ENCODE measurements around the gene SPPL2A. TPM values are rescaled to one million over a fixed set of nuclear protein-coding genes. Genes with fewer than 3 reads are reported as not detected.

The SPPL2A gene
- total and polyA plus RNA-seq, 4 donors, result 41.5 to 111 (median 55.9) TPM

- Histone ChIP-seq H3K9me3 (ENCODE audit: control insufficient read depth, insufficient read depth, low read length) (no peaks in the 10 kb centered on the region), H3K27me3 (ENCODE audit: control insufficient read depth, insufficient read depth, low read length) (no peaks in the 10 kb centered on the region), H3K27ac (ENCODE audit: low read depth, low read length) (no peak overlapping the region), H3K4me3 (ENCODE audit: low read depth, low read length) (no peak overlapping the region), H3K36me3 (ENCODE audit: control insufficient read depth, insufficient read depth, low read length) (no peaks in the 10 kb centered on the region), H3K4me1 (ENCODE audit: control insufficient read depth, insufficient read depth, low read length) (no peaks in the 10 kb centered on the region)
- 96% methylated on average over 4 of the region's 5 CpGs for WGBS (ENCODE audit: insufficient coverage)
- no peak for DNase-seq (ENCODE audit: low read depth in 4 of 6, low spot score in 6 of 6)
Observed at GRCh38 chr15:50778086-50778485, 12.6 kb upstream of the SPPL2A start.

GRCh38 chr15:50777042-50777441 lies 11.5 kb upstream of the SPPL2A start:
- no peaks in the 10 kb centered on the region for H3K4me1 ChIP-seq (ENCODE audit: control insufficient read depth, insufficient read depth, low read length)
- no peaks in the 10 kb centered on the region for H3K36me3 ChIP-seq (ENCODE audit: control insufficient read depth, insufficient read depth, low read length)
- no peak for DNase-seq (ENCODE audit: low read depth in 4 of 6, low spot score in 6 of 6)
- WGBS (ENCODE audit: insufficient coverage), result 82% methylated on average over 3 of the region's 3 CpGs
- H3K9me3 ChIP-seq (ENCODE audit: control insufficient read depth, insufficient read depth, low read length), result no peaks in the 10 kb centered on the region
- H3K27me3 ChIP-seq (ENCODE audit: control insufficient read depth, insufficient read depth, low read length), result no peaks in the 10 kb centered on the region
- H3K27ac ChIP-seq (ENCODE audit: low read depth, low read length), result no peak overlapping the region
- H3K4me3 ChIP-seq (ENCODE audit: low read depth, low read length), result no peak overlapping the region

- no peak for DNase-seq (ENCODE audit: low read depth in 4 of 6, low spot score in 6 of 6)
- 100% methylated on average over 1 of the region's 2 CpGs for WGBS (ENCODE audit: insufficient coverage)
- H3K27ac ChIP-seq (ENCODE audit: low read depth, low read length), result no peak overlapping the region
- no peak overlapping the region for H3K4me3 ChIP-seq (ENCODE audit: low read depth, low read length)
- H3K4me1 ChIP-seq (ENCODE audit: control insufficient read depth, insufficient read depth, low read length), result no peaks in the 10 kb centered on the region
- no peaks in the 10 kb centered on the region for H3K9me3 ChIP-seq (ENCODE audit: control insufficient read depth, insufficient read depth, low read length)
- H3K36me3 ChIP-seq (ENCODE audit: control insufficient read depth, insufficient read depth, low read length), result no peaks in the 10 kb centered on the region
- H3K27me3 ChIP-seq (ENCODE audit: control insufficient read depth, insufficient read depth, low read length), result no peaks in the 10 kb centered on the region
Observed at GRCh38 chr15:50774450-50774849, 8.9 kb upstream of the SPPL2A start.

GRCh38 chr15:50773389-50773788 lies 7.9 kb upstream of the SPPL2A start:
- H3K27me3 ChIP-seq (ENCODE audit: control insufficient read depth, insufficient read depth, low read length), result no peaks in the 10 kb centered on the region
- H3K4me3 ChIP-seq (ENCODE audit: low read depth, low read length), result no peak overlapping the region
- H3K27ac ChIP-seq (ENCODE audit: low read depth, low read length), result no peak overlapping the region
- no peaks in the 10 kb centered on the region for H3K36me3 ChIP-seq (ENCODE audit: control insufficient read depth, insufficient read depth, low read length)
- DNase-seq (ENCODE audit: low read depth in 4 of 6, low spot score in 6 of 6), result no peak
- WGBS (ENCODE audit: insufficient coverage), result 100% methylated on average over 1 of the region's 3 CpGs
- no peaks in the 10 kb centered on the region for H3K4me1 ChIP-seq (ENCODE audit: control insufficient read depth, insufficient read depth, low read length)
- no peaks in the 10 kb centered on the region for H3K9me3 ChIP-seq (ENCODE audit: control insufficient read depth, insufficient read depth, low read length)

GRCh38 chr15:50767332-50767861 lies 1.9 kb upstream of the SPPL2A start:
- H3K27me3 ChIP-seq (ENCODE audit: control insufficient read depth, insufficient read depth, low read length), result no peaks in the 10 kb centered on the region
- no peaks in the 10 kb centered on the region for H3K36me3 ChIP-seq (ENCODE audit: control insufficient read depth, insufficient read depth, low read length)
- DNase-seq (ENCODE audit: low read depth in 4 of 6, low spot score in 6 of 6), result no peak
- peaks cover 9% of the 10 kb centered on the region for H3K4me1 ChIP-seq (ENCODE audit: control insufficient read depth, insufficient read depth, low read length)
- no peaks in the 10 kb centered on the region for H3K9me3 ChIP-seq (ENCODE audit: control insufficient read depth, insufficient read depth, low read length)
- 67% methylated on average over 2 of the region's 2 CpGs for WGBS (ENCODE audit: insufficient coverage)
- no peak overlapping the region for H3K4me3 ChIP-seq (ENCODE audit: low read depth, low read length)
- H3K27ac ChIP-seq (ENCODE audit: low read depth, low read length), result no peak overlapping the region

GRCh38 chr15:50764461-50765194 lies 878 bp downstream of the SPPL2A start:
- 0% methylated on average over 7 of the region's 15 CpGs for WGBS (ENCODE audit: insufficient coverage)
- Histone ChIP-seq H3K27ac (ENCODE audit: low read depth, low read length) (peak overlapping the region; percentile 59), H3K4me3 (ENCODE audit: low read depth, low read length) (peak overlapping the region; percentile 79), H3K4me1 (ENCODE audit: control insufficient read depth, insufficient read depth, low read length) (peaks cover 9% of the 10 kb centered on the region), H3K36me3 (ENCODE audit: control insufficient read depth, insufficient read depth, low read length) (peaks cover 6% of the 10 kb centered on the region), H3K27me3 (ENCODE audit: control insufficient read depth, insufficient read depth, low read length) (no peaks in the 10 kb centered on the region), H3K9me3 (ENCODE audit: control insufficient read depth, insufficient read depth, low read length) (no peaks in the 10 kb centered on the region)
- DNase-seq (ENCODE audit: low read depth in 4 of 6, low spot score in 6 of 6), result peak in 2 of 6 donors; percentile 7 to 9

- Histone ChIP-seq H3K27me3 (ENCODE audit: control insufficient read depth, insufficient read depth, low read length) (no peaks in the 10 kb centered on the region), H3K9me3 (ENCODE audit: control insufficient read depth, insufficient read depth, low read length) (no peaks in the 10 kb centered on the region), H3K4me1 (ENCODE audit: control insufficient read depth, insufficient read depth, low read length) (peaks cover 4% of the 10 kb centered on the region), H3K27ac (ENCODE audit: low read depth, low read length) (no peak overlapping the region), H3K4me3 (ENCODE audit: low read depth, low read length) (no peak overlapping the region), H3K36me3 (ENCODE audit: control insufficient read depth, insufficient read depth, low read length) (peaks cover 13% of the 10 kb centered on the region)
- DNase-seq (ENCODE audit: low read depth in 4 of 6, low spot score in 6 of 6), result no peak
- WGBS (ENCODE audit: insufficient coverage), result 100% methylated on average over 2 of the region's 4 CpGs
Observed at GRCh38 chr15:50758712-50759205, 6.7 kb downstream of the SPPL2A start.

- H3K9me3 ChIP-seq (ENCODE audit: control insufficient read depth, insufficient read depth, low read length), result no peaks in the 10 kb centered on the region
- DNase-seq (ENCODE audit: low read depth in 4 of 6, low spot score in 6 of 6), result no peak
- no peak overlapping the region for H3K27ac ChIP-seq (ENCODE audit: low read depth, low read length)
- no peaks in the 10 kb centered on the region for H3K4me1 ChIP-seq (ENCODE audit: control insufficient read depth, insufficient read depth, low read length)
- H3K27me3 ChIP-seq (ENCODE audit: control insufficient read depth, insufficient read depth, low read length), result no peaks in the 10 kb centered on the region
- H3K36me3 ChIP-seq (ENCODE audit: control insufficient read depth, insufficient read depth, low read length), result peaks cover 10% of the 10 kb centered on the region
- 100% methylated on average over 1 of the region's 1 CpG for WGBS (ENCODE audit: insufficient coverage)
- no peak overlapping the region for H3K4me3 ChIP-seq (ENCODE audit: low read depth, low read length)
Observed at GRCh38 chr15:50753463-50753862, 12.0 kb downstream of the SPPL2A start.

- Histone ChIP-seq H3K4me3 (ENCODE audit: low read depth, low read length) (no peak overlapping the region), H3K27ac (ENCODE audit: low read depth, low read length) (no peak overlapping the region), H3K4me1 (ENCODE audit: control insufficient read depth, insufficient read depth, low read length) (no peaks in the 10 kb centered on the region), H3K36me3 (ENCODE audit: control insufficient read depth, insufficient read depth, low read length) (peaks cover 17% of the 10 kb centered on the region), H3K27me3 (ENCODE audit: control insufficient read depth, insufficient read depth, low read length) (no peaks in the 10 kb centered on the region), H3K9me3 (ENCODE audit: control insufficient read depth, insufficient read depth, low read length) (no peaks in the 10 kb centered on the region)
- no peak for DNase-seq (ENCODE audit: low read depth in 4 of 6, low spot score in 6 of 6)
- WGBS (ENCODE audit: insufficient coverage), result no CpG with 5 or more reads among the region's 2 CpGs
Observed at GRCh38 chr15:50751394-50751793, 14.1 kb downstream of the SPPL2A start.

GRCh38 chr15:50750227-50750705 lies 15.2 kb downstream of the SPPL2A start:
- WGBS (ENCODE audit: insufficient coverage), result no CpG with 5 or more reads among the region's 6 CpGs
- no peaks in the 10 kb centered on the region for H3K27me3 ChIP-seq (ENCODE audit: control insufficient read depth, insufficient read depth, low read length)
- no peak for DNase-seq (ENCODE audit: low read depth in 4 of 6, low spot score in 6 of 6)
- no peak overlapping the region for H3K27ac ChIP-seq (ENCODE audit: low read depth, low read length)
- peaks cover 26% of the 10 kb centered on the region for H3K36me3 ChIP-seq (ENCODE audit: control insufficient read depth, insufficient read depth, low read length)
- H3K4me3 ChIP-seq (ENCODE audit: low read depth, low read length), result no peak overlapping the region
- H3K4me1 ChIP-seq (ENCODE audit: control insufficient read depth, insufficient read depth, low read length), result no peaks in the 10 kb centered on the region
- no peaks in the 10 kb centered on the region for H3K9me3 ChIP-seq (ENCODE audit: control insufficient read depth, insufficient read depth, low read length)
